PFSK-1 (cell line): Measurements from ENCODE around the gene CREG1.

Source experiments
- POLR2AphosphoS5 ChIP-seq: IDR thresholded peaks from 2 replicates; pipeline ENCODE4 v1.6.1; 2012; ENCODE audit warnings: low read depth, mild to moderate bottlenecking, control low read depth, low read length, moderate library complexity
- TF ChIP-seq, protein P1 (sequence below), 2 experiments: IDR thresholded peaks; 2 replicates each; pipeline versions ENCODE4 v1.6.1 to v1.8.0; 2011 to 2012; ENCODE audit warnings: low read depth in 2 of 2, low read length in 2 of 2, control low read depth in 1 of 2, inconsistent platforms in 1 of 2, mild to moderate bottlenecking in 1 of 2, moderate library complexity in 1 of 2; ENCODE audit not compliant: insufficient read depth in 1 of 2

DNA sequence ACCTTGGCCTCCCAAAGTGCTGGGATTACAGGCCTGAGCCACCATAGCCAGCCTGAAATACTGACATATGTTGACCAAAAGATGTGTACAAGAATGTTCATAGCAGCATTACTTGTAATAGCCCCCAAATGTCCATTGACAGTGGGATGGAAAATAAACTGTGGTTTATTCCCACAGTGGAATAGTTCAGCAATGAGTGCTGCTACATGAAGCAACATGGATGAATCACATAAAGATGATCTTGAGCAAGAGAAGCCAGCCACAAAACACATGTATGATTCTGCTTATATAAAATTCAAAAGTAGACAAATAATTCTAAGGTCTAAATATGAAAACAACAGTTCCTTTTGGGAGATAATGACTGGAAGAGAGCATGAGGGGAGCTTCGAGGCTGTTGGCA is 9.1 kb upstream of the CREG1 start:
- TF ChIP-seq, protein P1, sequence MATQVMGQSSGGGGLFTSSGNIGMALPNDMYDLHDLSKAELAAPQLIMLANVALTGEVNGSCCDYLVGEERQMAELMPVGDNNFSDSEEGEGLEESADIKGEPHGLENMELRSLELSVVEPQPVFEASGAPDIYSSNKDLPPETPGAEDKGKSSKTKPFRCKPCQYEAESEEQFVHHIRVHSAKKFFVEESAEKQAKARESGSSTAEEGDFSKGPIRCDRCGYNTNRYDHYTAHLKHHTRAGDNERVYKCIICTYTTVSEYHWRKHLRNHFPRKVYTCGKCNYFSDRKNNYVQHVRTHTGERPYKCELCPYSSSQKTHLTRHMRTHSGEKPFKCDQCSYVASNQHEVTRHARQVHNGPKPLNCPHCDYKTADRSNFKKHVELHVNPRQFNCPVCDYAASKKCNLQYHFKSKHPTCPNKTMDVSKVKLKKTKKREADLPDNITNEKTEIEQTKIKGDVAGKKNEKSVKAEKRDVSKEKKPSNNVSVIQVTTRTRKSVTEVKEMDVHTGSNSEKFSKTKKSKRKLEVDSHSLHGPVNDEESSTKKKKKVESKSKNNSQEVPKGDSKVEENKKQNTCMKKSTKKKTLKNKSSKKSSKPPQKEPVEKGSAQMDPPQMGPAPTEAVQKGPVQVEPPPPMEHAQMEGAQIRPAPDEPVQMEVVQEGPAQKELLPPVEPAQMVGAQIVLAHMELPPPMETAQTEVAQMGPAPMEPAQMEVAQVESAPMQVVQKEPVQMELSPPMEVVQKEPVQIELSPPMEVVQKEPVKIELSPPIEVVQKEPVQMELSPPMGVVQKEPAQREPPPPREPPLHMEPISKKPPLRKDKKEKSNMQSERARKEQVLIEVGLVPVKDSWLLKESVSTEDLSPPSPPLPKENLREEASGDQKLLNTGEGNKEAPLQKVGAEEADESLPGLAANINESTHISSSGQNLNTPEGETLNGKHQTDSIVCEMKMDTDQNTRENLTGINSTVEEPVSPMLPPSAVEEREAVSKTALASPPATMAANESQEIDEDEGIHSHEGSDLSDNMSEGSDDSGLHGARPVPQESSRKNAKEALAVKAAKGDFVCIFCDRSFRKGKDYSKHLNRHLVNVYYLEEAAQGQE (IDR thresholded peaks at IDR 0.05; ENCODE audit: insufficient read depth in 1 of 2, low read depth in 2 of 2, low read length in 2 of 2), result no peak
- no peak for TF ChIP-seq POLR2AphosphoS5
